NT2/D1 (cell line): ENCODE data around the gene GREM1.
A peak's percentile ranks its signal among the peaks of the same experiment; 100 is the strongest.

Source experiments
- DNase-seq: peaks from one replicate; pipeline ENCODE4 v3.0.0-alpha.2; 2011; ENCODE audit warnings: low read depth, low spot score
- H3K27me3 ChIP-seq: 2 replicates; pipeline ENCODE4 v1.6.0; 2011; ENCODE audit warnings: mild to moderate bottlenecking; ENCODE audit not compliant: insufficient read length, insufficient read depth
- H3K36me3 ChIP-seq: 2 replicates; pipeline ENCODE4 v1.6.1; 2011; ENCODE audit warnings: mild to moderate bottlenecking, low read length, mixed read lengths; ENCODE audit not compliant: insufficient read depth, insufficient read length
- H3K4me1 ChIP-seq: 2 replicates; pipeline ENCODE4 v1.5.1; 2011; ENCODE audit not compliant: insufficient read depth, insufficient read length
- H3K4me3 ChIP-seq: 2 replicates; pipeline ENCODE4 v1.5.1; 2011; ENCODE audit warnings: low read depth; ENCODE audit not compliant: insufficient read length
- H3K9ac ChIP-seq: 2 replicates; pipeline ENCODE4 v1.6.0; 2011; ENCODE audit warnings: low read depth; ENCODE audit not compliant: insufficient read length
- H3K9me3 ChIP-seq: 2 replicates; pipeline ENCODE4 v1.5.1; 2011; ENCODE audit warnings: mild to moderate bottlenecking, low read length; ENCODE audit not compliant: insufficient read depth
- SUZ12 ChIP-seq: IDR thresholded peaks from 2 replicates; pipeline ENCODE4 v1.6.1; 2011; ENCODE audit not compliant: insufficient read length, insufficient read depth; ENCODE audit errors: extremely low read depth
- YY1 ChIP-seq: IDR thresholded peaks from 2 replicates; pipeline ENCODE4 v1.6.1; 2011; ENCODE audit not compliant: insufficient read length, insufficient read depth
- ZNF274 ChIP-seq: IDR thresholded peaks from 2 replicates; pipeline ENCODE4 v1.6.1; 2011; ENCODE audit warnings: mild to moderate bottlenecking, low read depth, low read length

Gene GREM1

GRCh38 chr15:32715276-32715675 is 2.5 kb upstream of the GREM1 start:
- Histone ChIP-seq H3K9ac (no peak overlapping the region), H3K4me1 (no peaks in the 10 kb centered on the region), H3K4me3 (no peak overlapping the region), H3K9me3 (no peaks in the 10 kb centered on the region), H3K27me3 (peaks cover 58% of the 10 kb centered on the region), H3K36me3 (peaks cover under 1% of the 10 kb centered on the region)
- no peak for DNase-seq
- no peak for TF ChIP-seq SUZ12

- H3K4me1 ChIP-seq: no peaks in the 10 kb centered on the region
- H3K4me3 ChIP-seq: no peak overlapping the region
- no peak overlapping the region for H3K9ac ChIP-seq
- no peaks in the 10 kb centered on the region for H3K9me3 ChIP-seq
- H3K36me3 ChIP-seq: peaks cover 2% of the 10 kb centered on the region
- peaks cover 64% of the 10 kb centered on the region for H3K27me3 ChIP-seq
- TF ChIP-seq YY1 (no peak), ZNF274 (no peak), SUZ12 (no peak)
- DNase-seq: no peak
These were observed 1.4 kb upstream of the GREM1 start for GRCh38 chr15:32716216-32716914.

DNA sequence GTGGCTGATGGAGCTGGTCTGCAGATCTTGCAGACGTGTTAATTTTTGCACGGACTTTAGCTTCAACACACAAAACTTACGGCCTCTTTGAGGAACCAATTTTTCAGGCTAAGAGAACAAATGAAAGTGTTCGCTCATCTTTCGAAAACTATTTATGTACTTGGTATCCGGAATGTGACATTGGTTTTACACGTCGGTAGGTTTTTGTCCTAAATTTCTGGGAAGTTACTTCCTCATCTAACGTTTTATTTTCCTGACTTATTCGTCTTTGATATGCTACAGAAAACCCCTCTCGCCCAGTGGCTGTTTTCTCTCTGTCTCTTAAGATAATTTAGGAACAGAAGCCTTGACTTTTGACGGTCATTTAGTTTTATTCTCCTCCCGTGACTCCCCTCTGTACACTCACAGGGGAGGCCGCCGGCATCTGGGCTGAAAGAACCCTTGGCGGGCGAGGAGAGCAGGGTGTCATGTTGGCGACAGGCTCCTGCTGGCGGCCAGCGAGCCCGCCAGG is 834 bp upstream of the GREM1 start:
- Histone ChIP-seq H3K27me3 (peaks cover 64% of the 10 kb centered on the region), H3K9ac (peak overlapping the region; percentile 32), H3K36me3 (peaks cover 2% of the 10 kb centered on the region), H3K4me3 (peak overlapping the region; percentile 66), H3K9me3 (no peaks in the 10 kb centered on the region), H3K4me1 (no peaks in the 10 kb centered on the region)
- TF ChIP-seq YY1: no peak
- TF ChIP-seq ZNF274: no peak
- no peak for TF ChIP-seq SUZ12
- DNase-seq: no peak

DNA sequence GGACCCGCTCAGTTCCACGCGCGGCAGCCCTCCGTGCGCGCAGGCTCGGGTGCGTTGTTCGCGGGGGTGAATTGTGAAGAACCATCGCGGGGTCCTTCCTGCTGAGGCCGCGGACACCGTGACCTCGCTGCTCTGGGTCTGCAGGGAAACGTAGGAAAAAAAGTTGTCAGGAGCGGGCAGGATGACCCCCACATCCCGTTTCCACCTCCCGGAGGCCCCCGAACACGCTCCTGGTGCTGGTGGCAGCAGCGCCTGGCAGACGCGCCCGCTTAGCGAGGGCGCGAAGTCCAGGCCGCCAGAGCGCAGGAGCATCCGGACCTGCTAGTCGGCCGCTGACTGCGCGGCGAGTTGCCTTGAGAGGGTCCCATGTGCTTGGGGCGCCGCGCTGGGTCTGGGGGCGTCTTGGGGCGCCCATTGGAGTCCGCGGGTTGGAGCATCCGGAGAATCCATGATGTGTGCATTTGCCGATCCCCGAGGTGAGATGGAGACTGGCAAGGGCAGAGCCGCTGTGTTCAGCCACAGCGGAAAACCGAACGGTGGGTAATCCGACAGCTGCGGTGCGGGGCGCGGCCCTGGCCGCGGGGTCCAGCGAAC is 520 bp downstream of the GREM1 start:
- no peak for DNase-seq

GRCh38 chr15:32718821-32719716 is 1.3 kb downstream of the GREM1 start:
- H3K9me3 ChIP-seq: no peaks in the 10 kb centered on the region
- TF ChIP-seq ZNF274 (no peak), SUZ12 (peak; percentile 83)
- no peaks in the 10 kb centered on the region for H3K4me1 ChIP-seq
- peaks cover 64% of the 10 kb centered on the region for H3K27me3 ChIP-seq
- peak overlapping the region; percentile 32 for H3K9ac ChIP-seq
- peaks cover 2% of the 10 kb centered on the region for H3K36me3 ChIP-seq
- H3K4me3 ChIP-seq: peak overlapping the region; percentile 66
- DNase-seq: no peak

More for the DNA sequence above, 520 bp downstream of the GREM1 start:
- Histone ChIP-seq H3K27me3 (peaks cover 64% of the 10 kb centered on the region), H3K9ac (peak overlapping the region; percentile 32), H3K4me3 (peak overlapping the region; percentile 66), H3K9me3 (no peaks in the 10 kb centered on the region), H3K4me1 (no peaks in the 10 kb centered on the region), H3K36me3 (peaks cover 2% of the 10 kb centered on the region)
- TF ChIP-seq ZNF274 (no peak), SUZ12 (peak; percentile 43)

DNA sequence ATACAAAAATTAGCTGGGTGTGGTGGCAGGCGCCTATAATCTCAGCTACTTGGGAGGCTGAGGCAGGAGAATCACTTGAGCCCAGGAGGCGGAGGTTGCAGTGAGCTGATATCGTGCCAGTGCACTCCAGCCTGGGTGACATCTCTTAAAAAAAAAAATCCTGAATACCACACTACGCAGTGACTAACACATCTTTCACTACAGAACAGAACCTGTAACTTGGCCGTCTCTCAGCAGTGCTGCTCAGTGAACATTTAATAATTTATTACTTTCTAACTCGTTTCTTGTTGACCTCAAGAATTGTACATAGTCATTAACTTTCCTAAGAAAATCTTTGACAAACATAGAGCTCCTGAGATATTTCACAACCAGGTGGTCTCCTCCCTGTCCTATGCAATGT is 3.8 kb downstream of the GREM1 start:
- Histone ChIP-seq H3K9ac (no peak overlapping the region), H3K27me3 (peaks cover 42% of the 10 kb centered on the region), H3K4me1 (no peaks in the 10 kb centered on the region), H3K36me3 (peaks cover 2% of the 10 kb centered on the region), H3K9me3 (no peaks in the 10 kb centered on the region), H3K4me3 (no peak overlapping the region)
- no peak for DNase-seq
- no peak for TF ChIP-seq SUZ12
- no peak for TF ChIP-seq YY1
- no peak for TF ChIP-seq ZNF274

- Histone ChIP-seq H3K9ac (no peak overlapping the region), H3K9me3 (no peaks in the 10 kb centered on the region), H3K4me3 (no peak overlapping the region), H3K36me3 (peaks cover 2% of the 10 kb centered on the region), H3K4me1 (no peaks in the 10 kb centered on the region), H3K27me3 (peaks cover 36% of the 10 kb centered on the region)
- TF ChIP-seq YY1: no peak
- no peak for TF ChIP-seq ZNF274
- no peak for TF ChIP-seq SUZ12
- DNase-seq: no peak
These were observed 4.3 kb downstream of the GREM1 start for GRCh38 chr15:32722136-32722535.
